H9 (cell line): ENCODE results near the gene PAXX. TPM values are rescaled to one million over a fixed set of nuclear protein-coding genes. Genes with fewer than 3 reads are reported as not detected.

Experiments used
- DNase-seq: peaks from one replicate; pipeline ENCODE4 v3.0.0-alpha.2; 2017
- H2AFZ ChIP-seq: one replicate; pipeline ENCODE4 v1.6.1; 2013; ENCODE audit warnings: mild to moderate bottlenecking, low read length, control low read depth, moderate library complexity
- H2AK5ac ChIP-seq: 2 replicates; pipeline ENCODE4 v1.6.1; 2013; ENCODE audit warnings: low read length, control low read depth, mixed read lengths; ENCODE audit not compliant: insufficient read length
- H2BK120ac ChIP-seq: one replicate; pipeline ENCODE4 v1.6.1; 2013; ENCODE audit warnings: low read depth, mild to moderate bottlenecking, low read length, control low read depth, inconsistent platforms; ENCODE audit not compliant: poor library complexity, severe bottlenecking
- H2BK12ac ChIP-seq: 2 replicates; pipeline ENCODE4 v1.6.1; 2013; ENCODE audit warnings: low read length, control low read depth, mixed read lengths, low read depth; ENCODE audit not compliant: insufficient read length
- H2BK15ac ChIP-seq: 2 replicates; pipeline ENCODE4 v1.6.1; 2013; ENCODE audit warnings: low read depth, low read length, control low read depth
- H2BK20ac ChIP-seq: one replicate; pipeline ENCODE4 v1.6.1; 2013; ENCODE audit warnings: low read depth, mild to moderate bottlenecking, low read length, control low read depth, inconsistent platforms; ENCODE audit not compliant: poor library complexity, severe bottlenecking
- H2BK5ac ChIP-seq: 2 replicates; pipeline ENCODE4 v1.6.1; 2013; ENCODE audit warnings: low read length, control low read depth, mixed read lengths; ENCODE audit not compliant: insufficient read length
- H3K14ac ChIP-seq: 2 replicates; pipeline ENCODE4 v1.6.1; 2013; ENCODE audit warnings: low read length, control low read depth; ENCODE audit not compliant: insufficient read depth
- H3K18ac ChIP-seq: 2 replicates; pipeline ENCODE4 v1.6.1; 2013; ENCODE audit warnings: low read depth, mild to moderate bottlenecking, mixed read lengths, low read length, control low read depth; ENCODE audit not compliant: insufficient read length
- H3K23ac ChIP-seq: 2 replicates; pipeline ENCODE4 v1.6.1; 2013; ENCODE audit warnings: low read length, control low read depth, mixed read lengths, low read depth; ENCODE audit not compliant: insufficient read length
- H3K23me2 ChIP-seq: 2 replicates; pipeline ENCODE4 v1.6.1; 2013; ENCODE audit warnings: low read depth, mild to moderate bottlenecking, mixed read lengths, low read length, control low read depth; ENCODE audit not compliant: insufficient read length, poor library complexity, severe bottlenecking
- H3K27ac ChIP-seq: 2 replicates; pipeline ENCODE4 v1.5.1; 2013; ENCODE audit warnings: low read length, control low read depth, mixed read lengths, low read depth; ENCODE audit not compliant: insufficient read length
- H3K27me3 ChIP-seq: 2 replicates; pipeline ENCODE4 v1.6.1; 2013; ENCODE audit warnings: low read length, control low read depth, inconsistent platforms; ENCODE audit not compliant: insufficient read depth
- H3K4ac ChIP-seq: 2 replicates; pipeline ENCODE4 v1.6.1; 2013; ENCODE audit warnings: low read depth, mild to moderate bottlenecking, control low read depth, inconsistent platforms, low read length, moderate library complexity
- H3K4me1 ChIP-seq: 2 replicates; pipeline ENCODE4 v1.6.1; 2013; ENCODE audit warnings: low read length, control low read depth, inconsistent platforms; ENCODE audit not compliant: insufficient read depth
- H3K4me2 ChIP-seq: 2 replicates; pipeline ENCODE4 v1.6.1; 2013; ENCODE audit warnings: low read length, control low read depth, mixed read lengths; ENCODE audit not compliant: insufficient read length, insufficient read depth
- H3K56ac ChIP-seq: 2 replicates; pipeline ENCODE4 v1.6.1; 2013; ENCODE audit warnings: low read depth, mild to moderate bottlenecking, mixed read lengths, low read length, control low read depth; ENCODE audit not compliant: insufficient read length
- H3K79me1 ChIP-seq: 2 replicates; pipeline ENCODE4 v1.6.1; 2013; ENCODE audit warnings: low read depth, mild to moderate bottlenecking, moderate library complexity, low read length, control low read depth, inconsistent platforms; ENCODE audit not compliant: insufficient read depth, poor library complexity, severe bottlenecking
- H3K79me2 ChIP-seq: 2 replicates; pipeline ENCODE4 v1.6.1; 2013; ENCODE audit warnings: low read length, control low read depth, inconsistent platforms; ENCODE audit not compliant: insufficient read depth
- H3K9ac ChIP-seq: 2 replicates; pipeline ENCODE4 v1.6.1; 2013; ENCODE audit warnings: low read length, control low read depth, mixed read lengths; ENCODE audit not compliant: insufficient read length; ENCODE audit errors: extremely low read depth
- H3K9me3 ChIP-seq: one replicate; pipeline ENCODE4 v1.6.1; 2013; ENCODE audit warnings: low read depth, low read length, inconsistent platforms; ENCODE audit not compliant: control insufficient read depth
- H3T11ph ChIP-seq: one replicate; pipeline ENCODE4 v1.6.1; 2013; ENCODE audit warnings: mild to moderate bottlenecking, low read length, control low read depth, inconsistent platforms
- H4K20me1 ChIP-seq: one replicate; pipeline ENCODE4 v1.6.1; 2013; ENCODE audit not compliant: control insufficient read depth, insufficient read length, insufficient read depth
- H4K5ac ChIP-seq: 2 replicates; pipeline ENCODE4 v1.6.1; 2013; ENCODE audit warnings: low read depth, mild to moderate bottlenecking, mixed read lengths, low read length, control low read depth; ENCODE audit not compliant: insufficient read length
- H4K8ac ChIP-seq: replicated peaks from 2 replicates; pipeline ENCODE4 v1.6.1; 2013; ENCODE audit warnings: low read length, control low read depth, mixed read lengths, low read depth; ENCODE audit not compliant: insufficient read length
- H4K91ac ChIP-seq: 2 replicates; pipeline ENCODE4 v1.6.1; 2013; ENCODE audit warnings: low read depth, mild to moderate bottlenecking, moderate library complexity, mixed read lengths, low read length, control low read depth; ENCODE audit not compliant: insufficient read length
- H3K27ac Mint-ChIP-seq, 3 experiments: 2 replicates in 2 of 3; 3 replicates in 1 of 3; pipeline ENCODE4 v1.8.0; 2020 to 2021; ENCODE audit warnings: mixed read lengths in 3 of 3, mild to moderate bottlenecking in 1 of 3, moderate library complexity in 1 of 3
- H3K27me3 Mint-ChIP-seq: 2 replicates; pipeline ENCODE4 v1.8.0; 2021; ENCODE audit warnings: low read depth, mild to moderate bottlenecking, moderate library complexity, mixed read lengths
- H3K36me3 Mint-ChIP-seq, 3 experiments: 2 replicates in 2 of 3; 3 replicates in 1 of 3; pipeline ENCODE4 v1.8.0; 2020 to 2021; ENCODE audit warnings: low read depth in 3 of 3, mixed read lengths in 3 of 3; ENCODE audit not compliant: insufficient read depth in 1 of 3
- H3K4me1 Mint-ChIP-seq, 2 experiments: 2 replicates each; pipeline ENCODE4 v1.8.0; 2020; ENCODE audit warnings: mixed read lengths in 2 of 2
- H3K4me3 Mint-ChIP-seq, 2 experiments: 2 replicates in 1 of 2; 3 replicates in 1 of 2; pipeline ENCODE4 v1.8.0; 2020 to 2021; ENCODE audit warnings: mild to moderate bottlenecking in 2 of 2, mixed read lengths in 2 of 2, moderate library complexity in 1 of 2
- H3K9me3 Mint-ChIP-seq, 2 experiments: 2 replicates in 1 of 2; 3 replicates in 1 of 2; pipeline ENCODE4 v1.8.0; 2020; ENCODE audit warnings: mild to moderate bottlenecking in 2 of 2, mixed read lengths in 2 of 2, moderate library complexity in 1 of 2
- CTCF ChIP-seq: fragments of 200-600 bp; sonication (generic); conservative IDR thresholded peaks from 3 replicates; pipeline ENCODE4 v1.8.0; 2021; ENCODE audit warnings: antibody characterized with exemption, mild to moderate bottlenecking
- WGBS: extraction: QIAGEN DNeasy Blood & Tissue Kit; methylation state at CpG from one replicate; pipeline ENCODE4 v1.1.7; 2013; ENCODE audit warnings: missing lambda C conversion rate, low lambda C conversion rate, mixed read lengths; ENCODE audit not compliant: insufficient read length; ENCODE audit errors: extremely low coverage; 5-methylcytosine and 5-hydroxymethylcytosine counted together
- total RNA-seq: library from RNA; stranded (reverse); gene quantifications from 2 replicates; pipeline ENCODE4 v1.2.1, GENCODE V29; 2021

The PAXX gene
- total RNA-seq, 1 experiment from 2014 or later, result 51.2 TPM

DNA sequence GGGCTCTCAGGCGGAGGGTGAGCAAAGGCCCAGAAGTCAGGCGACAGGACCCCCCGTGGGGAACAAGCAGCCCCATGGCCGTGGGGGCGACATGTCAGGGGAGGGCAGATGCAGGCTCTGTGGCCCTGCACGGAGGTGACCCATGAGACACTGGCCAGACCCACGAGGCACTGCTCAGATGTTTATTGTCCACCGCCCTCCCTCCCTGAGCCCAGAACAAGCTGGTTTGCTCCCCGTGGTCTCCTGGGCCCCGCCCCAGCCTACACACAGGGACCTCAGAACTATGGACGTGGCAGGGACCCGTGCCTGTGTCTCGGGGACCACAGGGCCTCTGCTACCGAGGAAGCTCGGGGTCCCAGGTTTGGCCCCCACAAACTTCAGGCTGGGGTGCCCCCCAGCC lies 37.8 kb downstream of the PAXX start:
- Histone ChIP-seq H4K91ac (no peak overlapping the region), H3K23ac (no peak overlapping the region), H3K79me2 (no peaks in the 10 kb centered on the region), H3K18ac (no peak overlapping the region), H2BK120ac (no peak overlapping the region), H3K4ac (no peak overlapping the region), H3K79me1 (no peaks in the 10 kb centered on the region), H3K4me1 (no peaks in the 10 kb centered on the region), H3K9me3 (no peaks in the 10 kb centered on the region), H3K9ac (no peak overlapping the region), H2BK5ac (no peak overlapping the region), H2BK12ac (no peak overlapping the region), H4K20me1 (peaks cover 2% of the 10 kb centered on the region), H2AFZ (no peak overlapping the region), H2BK15ac (no peak overlapping the region), H3K14ac (no peak overlapping the region), H4K5ac (no peak overlapping the region), H3K56ac (no peak overlapping the region), H3K27ac (no peak overlapping the region), H2BK20ac (no peak overlapping the region), H3K23me2 (peaks cover 9% of the 10 kb centered on the region), H2AK5ac (no peak overlapping the region), H3K27me3 (no peaks in the 10 kb centered on the region), H3T11ph (no peak overlapping the region), H4K8ac (no peak overlapping the region), H3K4me2 (no peak overlapping the region)
- no peaks in the 10 kb centered on the region for H3K9me3 Mint-ChIP-seq
- H3K4me3 Mint-ChIP-seq, result no peak overlapping the region
- WGBS, result no CpG with 5 or more reads among the region's 15 CpGs
- H3K27ac Mint-ChIP-seq, result no peak overlapping the region
- no peaks in the 10 kb centered on the region for H3K36me3 Mint-ChIP-seq
- H3K27me3 Mint-ChIP-seq, result peaks cover 41% of the 10 kb centered on the region
- DNase-seq, result no peak
- no peak for TF ChIP-seq CTCF
- peaks cover 0 to 8% of the 10 kb centered on the region in 2 experiments; a peak in 2 of 4 replicates for H3K4me1 Mint-ChIP-seq
